Measurements from ENCODE around the gene ZNF74. TPM values are rescaled to one million over a fixed set of nuclear protein-coding genes. Genes with fewer than 3 reads are reported as not detected.
"Not testable (repeated sequence)": the region's sequence is repeated elsewhere in the genome, so short reads cannot be mapped to it uniquely, and the experiment has no call there.

The ZNF74 gene
- total RNA-seq, 1 donor from 2014 or later = 8.5 TPM

- DNase-seq = no peak
Measured at GRCh38 chr22:20400606-20401375, 6.8 kb downstream of the ZNF74 start.

GRCh38 chr22:20401376-20402014, 7.5 kb downstream of the ZNF74 start:
- no peak for DNase-seq

- no peak for DNase-seq
Measured at GRCh38 chr22:20402960-20403778, 9.2 kb downstream of the ZNF74 start.

GRCh38 chr22:20403779-20404140, 9.8 kb downstream of the ZNF74 start:
- no peak for DNase-seq

GRCh38 chr22:20404881-20405280, 10.9 kb downstream of the ZNF74 start:
- DNase-seq = no peak

GRCh38 chr22:20405291-20405930, 11.5 kb downstream of the ZNF74 start:
- DNase-seq = no peak

- no peak for DNase-seq
Measured at GRCh38 chr22:20405931-20406685, 12.2 kb downstream of the ZNF74 start.

- no peak for DNase-seq
Measured at GRCh38 chr22:20406686-20407408, 12.9 kb downstream of the ZNF74 start.

- no peak for DNase-seq
Measured at GRCh38 chr22:20407829-20408228, 13.9 kb downstream of the ZNF74 start.

GRCh38 chr22:20408891-20409290, 14.9 kb downstream of the ZNF74 start:
- DNase-seq = no peak

- DNase-seq = not testable (repeated sequence)
Measured at GRCh38 chr22:20409385-20409784, 15.4 kb downstream of the ZNF74 start.

GRCh38 chr22:20412474-20413216, 18.7 kb downstream of the ZNF74 start:
- DNase-seq = no peak

- DNase-seq = no peak
Measured at GRCh38 chr22:20413217-20414058, 19.5 kb downstream of the ZNF74 start.

GRCh38 chr22:20414059-20414440, 20.1 kb downstream of the ZNF74 start:
- no peak for DNase-seq

- DNase-seq = no peak
Measured at GRCh38 chr22:20414450-20414849, 20.5 kb downstream of the ZNF74 start.

- DNase-seq = not testable (repeated sequence)
Measured at GRCh38 chr22:20415241-20415640, 21.3 kb downstream of the ZNF74 start.

GRCh38 chr22:20415699-20416098, 21.7 kb downstream of the ZNF74 start:
- not testable (repeated sequence) for DNase-seq

- peak; percentile 73 for DNase-seq
Measured at GRCh38 chr22:20418211-20418788, 24.3 kb downstream of the ZNF74 start.

GRCh38 chr22:20419664-20419951, 25.7 kb downstream of the ZNF74 start:
- DNase-seq = no peak
